GM11168 (cell line): ENCODE data around the gene PPP2R5C.

Source experiments
- in situ Hi-C: fragments of 300-500 bp; cut with MboI; formaldehyde crosslinking; loops from one replicate; pipeline ENCODE4 v1.12.0; 2022; ENCODE audit warnings: low sequenced_read_pairs; ENCODE audit not compliant: unreplicated experiment

Gene PPP2R5C

DNA sequence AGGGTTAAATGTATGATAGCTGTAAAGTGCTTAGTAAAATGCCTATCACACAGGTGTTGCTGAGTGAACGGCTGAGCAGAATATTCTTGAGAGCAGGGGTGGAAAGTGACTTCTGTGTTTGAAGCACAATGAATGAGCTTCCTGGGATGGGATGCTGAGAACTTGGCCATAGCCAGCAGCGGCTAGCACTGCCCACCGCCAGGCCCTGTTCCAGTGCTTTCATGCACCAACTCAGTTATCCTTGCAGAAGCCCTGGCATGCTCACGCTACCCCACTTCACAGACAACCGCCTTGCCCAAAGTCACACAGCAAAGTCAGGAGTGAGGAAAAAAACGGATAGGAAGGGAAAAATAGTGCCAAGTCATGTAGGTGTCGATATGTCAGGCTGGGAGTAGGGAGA, 213.7 kb downstream of the PPP2R5C start:
- in situ Hi-C loops = no loop called here
